ENCODE data around the gene DNAH9.

The DNAH9 gene

GRCh38 chr17:11598274-11599221 is at the start of gene DNAH9:
DNAH9 (plus strand) TSS chr17:11598470; CDS start chr17:11598499, 29 bp downstream.
- DNase-seq (ENCODE audit: low read depth in 2 of 2), result no peak

- no peak for DNase-seq (ENCODE audit: low read depth in 2 of 2)
Observed at GRCh38 chr17:11550431-11550830, 47.8 kb upstream of the DNAH9 start.

- DNase-seq (ENCODE audit: low read depth in 2 of 2), result no peak
Observed at GRCh38 chr17:11551442-11551841, 46.8 kb upstream of the DNAH9 start.

- DNase-seq (ENCODE audit: low read depth in 2 of 2), result no peak
Observed at GRCh38 chr17:11553135-11553534, 45.1 kb upstream of the DNAH9 start.

- DNase-seq (ENCODE audit: low read depth in 2 of 2), result no peak
Observed at GRCh38 chr17:11554042-11554441, 44.2 kb upstream of the DNAH9 start.

GRCh38 chr17:11554542-11554941 is 43.7 kb upstream of the DNAH9 start:
- DNase-seq (ENCODE audit: low read depth in 2 of 2), result no peak

- no peak for DNase-seq (ENCODE audit: low read depth in 2 of 2)
Observed at GRCh38 chr17:11555530-11555929, 42.7 kb upstream of the DNAH9 start.

- DNase-seq (ENCODE audit: low read depth in 2 of 2), result no peak
Observed at GRCh38 chr17:11557727-11558452, 40.4 kb upstream of the DNAH9 start.

- no peak for DNase-seq (ENCODE audit: low read depth in 2 of 2)
Observed at GRCh38 chr17:11558681-11559234, 39.5 kb upstream of the DNAH9 start.

- no peak for DNase-seq (ENCODE audit: low read depth in 2 of 2)
Observed at GRCh38 chr17:11559601-11560000, 38.7 kb upstream of the DNAH9 start.

GRCh38 chr17:11561281-11561680 is 37.0 kb upstream of the DNAH9 start:
- no peak for DNase-seq (ENCODE audit: low read depth in 2 of 2)

GRCh38 chr17:11561702-11562101 is 36.6 kb upstream of the DNAH9 start:
- DNase-seq (ENCODE audit: low read depth in 2 of 2), result no peak

- DNase-seq (ENCODE audit: low read depth in 2 of 2), result no peak
Observed at GRCh38 chr17:11564589-11565380, 33.5 kb upstream of the DNAH9 start.

GRCh38 chr17:11565591-11565990 is 32.7 kb upstream of the DNAH9 start:
- DNase-seq (ENCODE audit: low read depth in 2 of 2), result no peak

GRCh38 chr17:11578998-11579397 is 19.3 kb upstream of the DNAH9 start:
- DNase-seq (ENCODE audit: low read depth in 2 of 2), result no peak

- no peak for DNase-seq (ENCODE audit: low read depth in 2 of 2)
Observed at GRCh38 chr17:11580677-11581076, 17.6 kb upstream of the DNAH9 start.

GRCh38 chr17:11582217-11582616 is 16.1 kb upstream of the DNAH9 start:
- no peak for DNase-seq (ENCODE audit: low read depth in 2 of 2)

GRCh38 chr17:11583306-11583992 is 14.8 kb upstream of the DNAH9 start:
- no peak for DNase-seq (ENCODE audit: low read depth in 2 of 2)

- no peak for DNase-seq (ENCODE audit: low read depth in 2 of 2)
Observed at GRCh38 chr17:11589716-11590115, 8.6 kb upstream of the DNAH9 start.

- no peak for DNase-seq (ENCODE audit: low read depth in 2 of 2)
Observed at GRCh38 chr17:11601661-11602060, 3.4 kb downstream of the DNAH9 start.

GRCh38 chr17:11608396-11608795 is 10.1 kb downstream of the DNAH9 start:
- no peak for DNase-seq (ENCODE audit: low read depth in 2 of 2)

All from stimulated activated CD8-positive, alpha-beta memory T cell treated with anti-CD3 and anti-CD28 coated beads, Interleukin-7, amount 100 ng/mL, for 1 hour (primary cell).